Stimulated activated CD4-positive, alpha-beta T cell treated with anti-CD3 and anti-CD28 coated beads, Interleukin-4, amount 100 ng/mL, for 48 hours (primary cell): ENCODE data around the gene ZNG1F.
"Not testable (repeated sequence)": the region's sequence is repeated elsewhere in the genome, so short reads cannot be mapped to it uniquely, and the experiment has no call there.

ENCODE experiments used
- DNase-seq, 2 donors: peaks; one replicate each; pipeline ENCODE4 v3.0.0-alpha.2; 2020; ENCODE audit warnings: low read depth in 2 of 2

ZNG1F gene

DNA sequence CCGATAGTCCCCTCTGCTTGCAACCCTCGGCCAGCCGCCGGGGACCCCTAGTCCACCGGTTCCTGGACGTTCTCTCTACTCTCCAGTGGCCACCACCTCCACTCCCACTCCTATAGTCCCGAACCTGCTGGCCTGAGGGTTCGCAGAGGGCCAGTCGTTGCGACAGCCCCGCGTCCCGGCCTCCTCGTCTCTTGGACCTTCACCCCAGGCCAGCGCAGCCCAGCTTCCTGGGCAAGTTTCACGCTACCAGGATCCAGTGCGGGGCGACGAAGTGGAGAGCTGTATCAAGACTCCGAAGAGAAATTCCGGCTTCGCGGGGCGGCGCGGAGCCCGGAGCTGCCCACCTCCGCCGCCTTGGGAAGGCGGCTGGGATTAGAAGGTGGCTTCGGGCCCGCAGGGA, 65.7 kb downstream of the ZNG1F start:
- not testable (repeated sequence) for DNase-seq

GRCh38 chr9:41120696-41121095, 68.4 kb downstream of the ZNG1F start:
- not testable (repeated sequence) for DNase-seq

DNA sequence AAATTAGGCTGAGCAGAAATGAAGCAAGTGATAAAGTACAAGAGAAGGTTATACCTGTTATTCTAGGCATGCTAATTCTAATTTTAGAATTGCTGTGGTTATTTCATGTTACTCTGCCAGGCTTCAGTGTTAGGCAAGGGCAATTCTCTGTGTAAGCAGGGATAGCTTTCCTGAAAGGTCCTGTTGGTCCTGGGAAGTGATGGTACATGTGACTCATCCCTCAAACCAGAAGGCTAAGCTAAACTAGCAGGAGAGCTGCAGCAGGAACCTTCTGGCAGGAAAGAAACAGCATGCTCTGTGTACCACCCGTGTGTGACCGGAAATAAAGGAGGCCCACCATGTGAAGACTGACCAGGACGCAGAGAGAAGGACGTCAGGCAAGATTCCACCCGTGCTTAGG, 69.4 kb downstream of the ZNG1F start:
- not testable (repeated sequence) for DNase-seq

DNA sequence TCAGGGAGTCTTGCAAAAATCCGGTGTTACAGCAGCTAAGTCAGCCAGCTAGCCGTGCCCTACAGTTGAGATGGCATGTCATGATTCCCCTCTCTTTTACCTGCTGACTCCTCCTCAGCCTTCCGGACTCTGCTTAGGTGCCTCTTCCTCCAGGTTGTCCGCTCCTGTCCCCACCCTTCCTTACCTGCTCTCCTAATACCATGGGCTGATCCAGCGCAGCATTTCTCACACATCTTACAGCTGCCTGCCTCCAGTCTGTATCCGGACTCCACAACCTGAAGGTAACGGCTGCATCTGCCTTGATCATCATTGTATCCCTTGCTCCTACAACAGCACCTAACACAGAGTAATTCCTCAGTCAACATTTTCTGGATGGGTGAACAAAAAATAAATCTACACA, 69.8 kb downstream of the ZNG1F start:
- DNase-seq = not testable (repeated sequence)

DNA sequence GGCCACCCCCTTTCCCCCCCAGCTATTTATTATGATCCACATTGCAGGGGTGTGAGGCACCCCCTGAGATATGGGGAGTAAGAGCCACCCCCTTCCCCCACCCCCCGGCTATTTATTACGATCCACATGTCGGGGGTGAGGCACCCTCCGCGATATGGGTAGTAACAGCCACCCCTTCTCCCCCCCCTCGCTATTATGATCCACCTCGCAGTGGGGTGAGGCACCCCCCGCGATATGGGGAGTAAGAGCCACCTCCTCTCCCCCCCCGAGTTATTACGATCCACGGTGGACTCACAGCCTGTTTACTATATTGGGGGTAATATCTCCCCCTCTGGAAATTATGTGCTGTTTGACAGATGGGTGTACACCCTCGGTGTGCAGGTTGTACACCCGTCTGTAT, 75.8 kb downstream of the ZNG1F start:
- DNase-seq = not testable (repeated sequence)

DNA sequence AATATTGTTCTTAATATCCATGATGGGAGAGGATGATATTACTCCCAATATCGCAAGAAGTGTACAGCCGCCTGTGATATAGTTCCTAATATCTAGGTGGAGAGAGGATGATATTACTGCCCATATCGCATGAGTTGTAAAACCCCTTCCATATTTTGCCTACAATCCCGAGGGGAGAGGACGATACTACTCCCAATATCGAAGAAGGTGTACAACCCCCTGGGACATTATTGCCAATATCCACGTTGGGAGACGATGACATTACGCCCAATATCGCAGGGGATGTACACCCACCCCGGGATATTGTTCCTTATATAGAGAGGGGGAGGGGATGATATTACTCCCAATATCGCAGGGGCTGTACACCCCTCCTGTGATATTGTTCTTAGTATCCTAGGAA, 77.7 kb downstream of the ZNG1F start:
- not testable (repeated sequence) for DNase-seq

- DNase-seq = not testable (repeated sequence)
These were observed 78.2 kb downstream of the ZNG1F start for GRCh38 chr9:41110913-41111312.

- not testable (repeated sequence) for DNase-seq
These were observed 79.9 kb downstream of the ZNG1F start for GRCh38 chr9:41109253-41109652.

DNA sequence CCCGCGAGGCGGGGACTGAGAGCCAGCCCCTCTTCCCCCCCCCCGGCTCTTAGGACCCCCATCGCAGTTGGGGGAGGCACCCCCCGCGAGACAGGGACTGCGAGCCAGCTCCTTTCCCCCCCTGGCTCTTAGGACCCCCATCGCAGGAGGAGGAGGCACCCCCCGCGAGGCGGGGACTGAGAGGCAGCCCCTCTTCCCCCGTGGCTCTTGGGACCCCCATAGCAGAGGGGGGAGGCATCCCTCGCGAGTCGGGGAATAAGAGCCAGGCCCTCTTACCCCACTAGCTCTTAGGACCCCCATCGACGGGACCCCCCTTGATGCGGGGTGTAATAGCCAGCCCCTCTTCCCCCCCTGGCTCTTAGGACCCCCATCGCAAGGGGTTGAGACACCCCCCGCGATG, 80.3 kb downstream of the ZNG1F start:
- not testable (repeated sequence) for DNase-seq

- not testable (repeated sequence) for DNase-seq
These were observed 82.5 kb downstream of the ZNG1F start for GRCh38 chr9:41106472-41107116.

- DNase-seq = not testable (repeated sequence)
These were observed 83.4 kb downstream of the ZNG1F start for GRCh38 chr9:41105557-41106253.

GRCh38 chr9:41104542-41104941, 84.6 kb downstream of the ZNG1F start:
- DNase-seq = not testable (repeated sequence)

DNA sequence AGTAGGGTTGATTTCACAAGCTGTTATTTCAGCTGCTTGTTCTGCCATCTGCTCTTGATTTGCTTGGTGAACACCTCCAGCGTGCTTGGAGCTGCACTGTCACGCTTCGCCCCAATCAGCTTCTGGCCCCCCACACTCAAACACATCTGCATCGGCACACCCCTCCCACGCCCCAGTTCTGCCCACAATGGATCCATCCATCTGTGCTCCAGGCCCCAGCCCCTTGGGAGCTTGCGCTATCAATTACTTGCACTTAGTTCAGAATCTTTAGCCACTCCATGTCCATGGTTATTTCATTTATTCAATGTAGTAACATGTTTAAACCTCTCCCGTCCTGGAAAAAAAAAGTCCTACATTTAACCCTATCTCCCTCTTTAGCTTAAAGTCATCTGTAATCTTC, 88.6 kb downstream of the ZNG1F start:
- DNase-seq = not testable (repeated sequence)

DNA sequence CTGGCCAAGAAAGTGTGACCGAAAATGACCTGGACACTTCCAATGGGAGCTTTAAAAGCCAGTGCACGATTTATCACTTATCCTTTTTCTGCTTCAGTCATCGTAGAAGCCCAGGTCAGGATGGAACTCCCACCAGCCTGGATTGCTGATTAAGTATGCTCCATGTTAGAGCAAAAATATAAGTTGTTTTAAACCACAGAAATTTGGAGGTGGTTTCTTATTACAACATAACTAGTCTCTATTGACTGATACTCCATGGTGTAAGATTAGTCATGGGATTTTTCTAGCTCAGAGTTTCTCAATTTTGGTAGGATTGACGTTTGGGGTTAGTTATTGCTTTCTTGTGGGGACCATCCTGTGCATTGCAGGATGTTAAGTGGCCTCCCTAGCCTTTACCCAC, 90.4 kb downstream of the ZNG1F start:
- not testable (repeated sequence) for DNase-seq

GRCh38 chr9:41095060-41095459, 94.1 kb downstream of the ZNG1F start:
- not testable (repeated sequence) for DNase-seq

DNA sequence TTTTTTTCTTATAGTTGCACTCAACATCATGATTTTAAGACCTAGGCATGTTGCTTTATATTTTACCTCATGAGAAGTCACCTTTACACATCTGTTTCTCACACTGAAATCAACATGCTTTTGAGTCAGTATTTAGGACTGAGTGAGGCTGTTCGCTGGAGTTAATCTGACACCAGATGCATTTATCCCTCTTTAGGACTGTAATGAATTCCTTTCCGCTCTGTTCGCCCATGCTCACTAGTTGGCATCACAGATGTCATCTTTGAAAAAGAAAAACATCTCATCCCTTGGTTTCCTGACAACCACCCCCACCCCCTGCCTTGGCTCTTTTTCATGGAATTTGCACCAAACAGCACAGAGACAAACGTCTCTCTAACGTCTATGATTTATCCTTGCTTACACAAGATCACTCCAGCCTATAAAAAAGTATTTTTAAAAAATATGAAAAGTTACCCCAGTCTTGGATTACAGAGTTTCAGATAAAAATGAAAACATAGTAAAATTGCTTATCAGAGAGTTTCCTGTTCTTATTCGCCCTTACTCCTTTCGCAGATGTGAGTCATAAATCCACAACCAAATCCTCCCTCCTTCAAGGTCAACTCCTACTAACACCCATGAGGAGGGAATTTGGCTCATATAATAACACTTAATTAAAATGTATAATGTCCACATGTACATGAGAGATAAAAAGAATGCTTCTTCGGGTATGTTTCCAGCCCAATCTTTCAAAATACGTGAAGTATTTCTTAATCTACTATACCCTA, 94.9 kb downstream of the ZNG1F start:
- not testable (repeated sequence) for DNase-seq

DNA sequence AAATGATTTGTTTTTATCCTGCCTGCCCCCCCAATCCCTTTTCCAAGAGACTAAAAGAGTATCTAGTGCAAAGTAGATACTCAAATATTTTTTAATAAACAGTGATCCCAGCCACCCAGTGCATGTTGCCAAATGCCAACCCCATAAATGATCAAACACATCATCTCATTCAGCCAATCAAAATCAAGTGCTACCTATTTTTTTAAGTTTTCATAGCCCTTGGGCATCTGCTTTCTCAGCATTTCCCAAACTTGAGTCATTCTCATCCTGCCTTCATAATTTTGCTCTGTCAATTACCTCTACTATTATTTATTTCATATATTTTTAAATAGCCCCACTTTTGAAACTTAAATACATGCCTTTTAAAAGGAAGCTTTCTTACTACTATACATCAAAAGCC, 98.2 kb downstream of the ZNG1F start:
- DNase-seq = not testable (repeated sequence)

DNA sequence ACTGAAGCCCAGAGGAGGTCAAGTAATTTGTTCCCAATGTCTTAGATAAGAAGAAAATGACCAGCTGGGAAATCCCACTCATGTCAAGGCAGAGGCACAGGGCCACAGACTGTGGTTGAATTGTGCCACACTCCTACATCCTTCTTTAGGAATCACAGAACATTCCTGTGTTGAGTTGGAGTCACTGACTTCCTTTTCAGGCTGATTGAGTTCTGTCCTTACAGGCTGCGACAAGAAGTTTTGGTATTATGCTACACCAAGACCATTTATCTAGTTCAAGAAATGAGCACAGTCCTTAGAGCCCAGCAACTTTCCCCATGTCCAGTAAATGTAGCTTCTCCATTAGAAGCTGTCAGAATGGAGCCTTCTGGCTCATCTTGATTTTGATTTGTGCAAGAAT, 98.7 kb downstream of the ZNG1F start:
- not testable (repeated sequence) for DNase-seq

DNA sequence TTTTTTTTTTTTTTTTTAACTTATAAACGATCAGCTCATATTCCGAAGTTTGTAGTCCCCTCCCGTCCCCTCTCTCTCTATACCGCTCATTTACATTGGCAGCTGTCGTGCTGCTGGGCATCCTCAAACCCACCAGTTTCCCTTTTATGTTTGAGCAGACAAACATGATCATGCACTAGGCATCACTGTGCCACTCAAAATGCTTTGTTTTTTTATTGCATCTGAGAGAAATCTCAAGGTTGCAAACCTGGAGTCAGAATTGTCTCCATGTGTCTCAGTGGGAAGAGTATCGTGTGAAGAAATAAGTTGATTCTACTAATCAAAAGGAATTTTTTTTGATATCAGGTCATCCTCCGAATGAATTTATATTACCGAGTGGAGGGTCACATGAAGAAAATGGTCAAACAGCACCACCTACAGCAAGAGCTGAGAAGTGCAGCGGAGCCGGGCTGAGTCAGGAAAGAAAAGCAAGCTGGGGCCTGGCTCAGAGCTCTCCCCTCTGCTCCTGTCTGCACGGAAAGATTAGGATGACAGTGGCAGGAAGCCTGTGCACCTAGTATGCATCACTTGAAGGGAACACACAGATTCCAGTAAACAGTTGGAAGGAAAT, 100.6 kb downstream of the ZNG1F start:
- DNase-seq = not testable (repeated sequence)

DNA sequence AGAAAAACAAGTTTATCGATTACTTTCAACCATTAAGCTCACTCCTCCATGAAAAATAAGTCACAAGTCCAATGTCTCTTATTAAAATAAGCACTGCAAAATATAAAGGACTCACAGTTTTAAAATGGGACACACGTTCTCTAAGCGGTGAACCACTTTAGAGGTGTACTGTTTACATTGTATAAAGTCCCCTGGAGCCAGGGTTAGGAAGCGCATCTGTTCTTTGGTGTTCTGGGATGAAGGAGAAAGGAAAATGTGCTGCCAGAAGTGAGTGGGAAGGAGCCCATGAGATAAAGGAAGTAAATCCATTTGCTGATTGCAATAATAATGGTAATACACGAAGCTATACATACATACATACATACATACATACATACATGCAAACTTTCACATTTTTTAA, 101.2 kb downstream of the ZNG1F start:
- not testable (repeated sequence) for DNase-seq

DNA sequence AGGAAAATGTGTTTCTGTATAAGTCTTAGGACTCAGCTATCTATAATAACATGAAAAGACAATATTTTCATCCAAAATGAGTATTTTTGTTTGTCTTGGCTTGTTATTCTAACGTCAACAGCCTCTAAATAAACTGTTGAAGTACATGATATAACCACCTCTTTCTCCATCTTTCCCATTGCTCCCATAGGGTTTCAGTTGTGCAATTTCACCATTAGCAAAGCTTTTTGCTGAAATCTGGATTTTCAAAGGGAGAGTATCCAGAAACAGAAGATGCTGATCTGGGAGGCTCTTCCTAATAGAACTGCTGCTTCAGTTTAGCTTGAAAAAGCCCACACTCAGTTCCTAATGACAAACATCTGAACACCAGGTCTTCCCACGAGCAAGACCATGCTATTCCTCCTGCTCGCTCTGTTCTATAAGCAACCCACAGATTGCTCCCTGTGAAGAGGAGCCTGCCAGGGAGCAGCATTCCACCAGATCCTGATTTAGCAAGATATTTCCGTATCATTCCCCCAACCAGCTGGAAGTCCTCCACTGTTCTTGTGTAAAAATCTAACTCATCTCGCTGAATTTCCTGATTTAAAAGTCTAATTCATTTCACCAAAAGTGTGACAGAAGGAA, 101.8 kb downstream of the ZNG1F start:
- not testable (repeated sequence) for DNase-seq

DNA sequence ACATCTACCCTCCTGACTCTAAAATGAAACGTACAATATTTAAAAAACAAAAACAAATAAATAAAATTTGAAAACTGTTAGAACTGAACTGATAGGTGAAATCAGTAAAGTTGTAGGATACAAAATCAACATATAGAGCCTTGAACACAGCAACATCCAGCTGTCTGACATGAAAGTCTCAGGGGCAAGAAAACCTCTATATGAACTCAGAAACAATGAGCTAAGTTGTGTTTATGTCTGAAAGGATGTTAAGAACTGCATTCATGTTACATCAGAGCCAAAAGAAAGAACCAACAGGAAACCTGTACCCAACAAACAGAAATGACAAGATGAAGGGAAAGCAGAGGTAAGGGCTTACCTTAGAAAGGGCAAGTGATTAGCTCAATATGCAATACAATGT, 102.4 kb downstream of the ZNG1F start:
- DNase-seq = not testable (repeated sequence)
